Activated CD8-positive, alpha-beta T cell treated with anti-CD3 and anti-CD28 coated beads, Interleukin-2, amount 10 ng/mL, durations not matched to agents 7 days and 5 days (primary cell): Measurements from ENCODE around the gene CTSA. TPM values are rescaled to one million over a fixed set of nuclear protein-coding genes. Genes with fewer than 3 reads are reported as not detected.

Experiments
- ATAC-seq: fragments of 150-1000 bp; cut with Tn5 transposase; one replicate; pipeline ENCODE4 v1.10.0; 2021; ENCODE audit warnings: moderate library complexity
- CTCF ChIA-PET: fragments of 350-600 bp; sonication (Branson Sonifier 250); formaldehyde crosslinking; loops from one replicate; lab custom pipeline; 2021; ENCODE audit warnings: antibody characterized with exemption; lab: Charles Lee
- POLR2A ChIA-PET: fragments of 350-600 bp; sonication (Branson Sonifier 250); formaldehyde crosslinking; loops from one replicate; lab custom pipeline; 2021; ENCODE audit warnings: antibody characterized with exemption; lab: Charles Lee
- DNase-seq: peaks from one replicate; pipeline ENCODE4 v3.0.0-alpha.2; 2020
- H3K27ac Mint-ChIP-seq: one replicate; pipeline ENCODE4 v1.8.0; 2021; ENCODE audit warnings: mild to moderate bottlenecking, mixed read lengths
- H3K27me3 Mint-ChIP-seq: one replicate; pipeline ENCODE4 v1.8.0; 2021; ENCODE audit warnings: low read depth, mixed read lengths
- H3K36me3 Mint-ChIP-seq: one replicate; pipeline ENCODE4 v1.8.0; 2021; ENCODE audit warnings: low read depth, mixed read lengths
- H3K4me1 Mint-ChIP-seq: one replicate; pipeline ENCODE4 v1.8.0; 2021; ENCODE audit warnings: low read depth, mixed read lengths
- H3K4me3 Mint-ChIP-seq: one replicate; pipeline ENCODE4 v1.8.0; 2021; ENCODE audit warnings: mild to moderate bottlenecking, mixed read lengths
- H3K9me3 Mint-ChIP-seq: one replicate; pipeline ENCODE4 v1.8.0; 2022; ENCODE audit warnings: mixed read lengths; ENCODE audit not compliant: insufficient read depth
- total RNA-seq, 2 experiments: library from RNA; stranded (reverse); gene quantifications; one replicate each; pipeline ENCODE4 v1.2.3, GENCODE V29; 2021

The CTSA gene
- total RNA-seq, 2 experiments from 2014 or later, result 63.4 to 64.1 TPM

- Mint-ChIP-seq H3K4me1 (peaks cover 27% of the 10 kb centered on the region), H3K36me3 (peaks cover 47% of the 10 kb centered on the region), H3K27me3 (no peaks in the 10 kb centered on the region), H3K9me3 (no peaks in the 10 kb centered on the region), H3K27ac (no peak overlapping the region), H3K4me3 (no peak overlapping the region)
- DNase-seq (no peak), ATAC-seq (no peak)
- CTCF ChIA-PET, result interaction anchor here (1.3 to 1.4 kb wide), 2 partner anchors 12 to 53 kb away, joined by 3 to 6 read pairs; no protein-coding TSS in a partner anchor
- POLR2A ChIA-PET, result interaction anchor here (1.2 kb wide), 1 partner anchor 82 kb away, joined by 3 read pairs; no protein-coding TSS in a partner anchor
These were observed 38.8 kb upstream of the CTSA start for GRCh38 chr20:45852326-45852725.

GRCh38 chr20:45853484-45853883 lies 37.7 kb upstream of the CTSA start:
- Mint-ChIP-seq H3K4me3 (no peak overlapping the region), H3K36me3 (peaks cover 47% of the 10 kb centered on the region), H3K27ac (no peak overlapping the region), H3K27me3 (no peaks in the 10 kb centered on the region), H3K9me3 (no peaks in the 10 kb centered on the region), H3K4me1 (peaks cover 38% of the 10 kb centered on the region)
- CTCF ChIA-PET, result interaction anchor here (1.3 kb wide), 1 partner anchor 20 kb away, joined by 4 read pairs; the partner anchor contains the start of gene SNX21
- ATAC-seq (no peak), DNase-seq (no peak)
- POLR2A ChIA-PET, result no interaction called here

GRCh38 chr20:45857114-45857881 lies 33.8 kb upstream of the CTSA start, which contains the start of the genes ACOT8 and ZSWIM3:
ACOT8 (minus strand) TSS chr20:45857392; CDS start chr20:45857315, 77 bp downstream.
ZSWIM3 (plus strand) TSS chr20:45857614; CDS start chr20:45857826, 212 bp downstream.
- ChIA-PET POLR2A (interaction anchor here (0.7 to 3.2 kb wide), 15 partner anchors 9 to 231 kb away, joined by 3 to 19 read pairs (median 4); partner anchors contain the start of genes CTSA, NEURL2, PCIF1 and SNX21), CTCF (interaction anchor here (0.9 to 1.9 kb wide), 5 partner anchors 32 to 130 kb away, joined by 3 to 4 read pairs (median 4); no protein-coding TSS in a partner anchor)
- DNase-seq (peak; percentile 99), ATAC-seq (peak; percentile 98)
- Mint-ChIP-seq H3K36me3 (peaks cover 26% of the 10 kb centered on the region), H3K9me3 (no peaks in the 10 kb centered on the region), H3K27ac (peak within 1 kb of the TSS; percentile 100), H3K4me1 (peaks cover 55% of the 10 kb centered on the region), H3K4me3 (peak within 1 kb of the TSS; percentile 98), H3K27me3 (no peaks in the 10 kb centered on the region)

- CTCF ChIA-PET, result interaction anchor here (0.7 to 1.9 kb wide), 4 partner anchors 9 to 112 kb away, joined by 3 to 6 read pairs (median 4); no protein-coding TSS in a partner anchor
- peaks cover 55% of the 10 kb centered on the region for H3K4me1 Mint-ChIP-seq
These were observed 33.3 kb upstream of the CTSA start for GRCh38 chr20:45857882-45858216.

GRCh38 chr20:45859916-45860315 lies 31.2 kb upstream of the CTSA start:
- no peaks in the 10 kb centered on the region for H3K27me3 Mint-ChIP-seq
- peaks cover 7% of the 10 kb centered on the region for H3K36me3 Mint-ChIP-seq

More at GRCh38 chr20:45857882-45858216, 33.3 kb upstream of the CTSA start:
- peak; percentile 69 for DNase-seq
- Mint-ChIP-seq H3K36me3 (peaks cover 24% of the 10 kb centered on the region), H3K27ac (peak overlapping the region; percentile 100), H3K4me3 (peak overlapping the region; percentile 98), H3K27me3 (no peaks in the 10 kb centered on the region), H3K9me3 (no peaks in the 10 kb centered on the region)
- ATAC-seq, result peak; percentile 39
- POLR2A ChIA-PET, result interaction anchor here (0.7 to 3.2 kb wide), 9 partner anchors 13 to 76 kb away, joined by 3 to 19 read pairs (median 5); partner anchors contain the start of genes CTSA, NEURL2, PCIF1 and SNX21

GRCh38 chr20:45860560-45861220 lies 30.4 kb upstream of the CTSA start:
- H3K4me1 Mint-ChIP-seq, result peaks cover 39% of the 10 kb centered on the region
- H3K36me3 Mint-ChIP-seq, result peaks cover 4% of the 10 kb centered on the region
- no peaks in the 10 kb centered on the region for H3K9me3 Mint-ChIP-seq
- H3K27me3 Mint-ChIP-seq, result no peaks in the 10 kb centered on the region
- DNase-seq (no peak), ATAC-seq (no peak)
- no peak overlapping the region for H3K4me3 Mint-ChIP-seq
- ChIA-PET POLR2A (no interaction called here), CTCF (interaction anchor here (1.6 kb wide), 1 partner anchor 62 kb away, joined by 4 read pairs; no protein-coding TSS in a partner anchor)
- no peak overlapping the region for H3K27ac Mint-ChIP-seq

More at GRCh38 chr20:45859916-45860315, 31.2 kb upstream of the CTSA start:
- DNase-seq (no peak), ATAC-seq (no peak)
- Mint-ChIP-seq H3K4me1 (peaks cover 45% of the 10 kb centered on the region), H3K9me3 (no peaks in the 10 kb centered on the region), H3K27ac (no peak overlapping the region), H3K4me3 (no peak overlapping the region)
- POLR2A ChIA-PET, result no interaction called here
- CTCF ChIA-PET, result no interaction called here

DNA sequence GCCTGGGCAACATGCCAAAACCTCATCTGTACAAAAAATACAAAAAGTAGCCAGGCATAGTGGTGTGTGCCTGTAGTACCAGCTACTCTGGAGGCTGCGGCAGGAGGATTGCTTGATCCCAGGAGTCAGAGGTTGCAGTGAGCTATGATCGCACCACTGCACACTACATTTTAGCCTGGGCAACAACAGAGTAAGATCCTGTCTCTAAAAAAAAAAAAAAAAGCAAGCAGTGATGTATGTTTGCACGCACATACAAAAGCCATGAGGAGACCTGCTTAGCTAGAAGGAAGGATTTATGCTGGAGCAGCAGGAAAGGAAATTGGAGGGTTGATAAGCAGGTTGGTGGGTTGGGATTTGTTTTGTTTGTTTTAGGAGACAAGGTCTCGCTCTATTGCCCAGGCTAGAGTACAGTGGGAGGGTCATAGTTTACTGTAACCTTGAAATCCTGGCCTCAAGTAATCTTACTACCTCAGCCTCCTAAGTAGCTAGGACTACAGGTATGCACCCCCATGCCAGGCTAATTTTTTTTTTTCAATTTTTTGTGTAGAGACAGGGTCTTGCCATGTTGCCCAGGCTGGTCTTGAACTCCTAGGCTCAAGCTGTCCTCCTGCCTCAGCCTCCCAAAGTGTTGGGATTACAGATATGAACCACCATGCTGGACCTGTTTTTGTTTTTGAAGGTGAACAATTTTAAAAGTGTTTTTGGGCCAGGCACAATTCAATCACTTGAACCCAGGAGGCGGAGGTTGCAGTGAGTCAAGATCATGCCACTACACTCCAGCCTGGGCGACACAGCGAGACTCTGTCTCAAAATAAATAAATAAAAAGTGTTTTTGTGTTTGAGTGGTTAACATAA lies 29.7 kb upstream of the CTSA start:
- Mint-ChIP-seq H3K36me3 (peaks cover 4% of the 10 kb centered on the region), H3K4me3 (no peak overlapping the region), H3K27ac (no peak overlapping the region), H3K9me3 (no peaks in the 10 kb centered on the region), H3K27me3 (no peaks in the 10 kb centered on the region), H3K4me1 (peaks cover 31% of the 10 kb centered on the region)
- ChIA-PET CTCF (interaction anchor here (1.6 kb wide), 1 partner anchor 62 kb away, joined by 4 read pairs; no protein-coding TSS in a partner anchor), POLR2A (no interaction called here)
- DNase-seq (no peak), ATAC-seq (no peak)

DNA sequence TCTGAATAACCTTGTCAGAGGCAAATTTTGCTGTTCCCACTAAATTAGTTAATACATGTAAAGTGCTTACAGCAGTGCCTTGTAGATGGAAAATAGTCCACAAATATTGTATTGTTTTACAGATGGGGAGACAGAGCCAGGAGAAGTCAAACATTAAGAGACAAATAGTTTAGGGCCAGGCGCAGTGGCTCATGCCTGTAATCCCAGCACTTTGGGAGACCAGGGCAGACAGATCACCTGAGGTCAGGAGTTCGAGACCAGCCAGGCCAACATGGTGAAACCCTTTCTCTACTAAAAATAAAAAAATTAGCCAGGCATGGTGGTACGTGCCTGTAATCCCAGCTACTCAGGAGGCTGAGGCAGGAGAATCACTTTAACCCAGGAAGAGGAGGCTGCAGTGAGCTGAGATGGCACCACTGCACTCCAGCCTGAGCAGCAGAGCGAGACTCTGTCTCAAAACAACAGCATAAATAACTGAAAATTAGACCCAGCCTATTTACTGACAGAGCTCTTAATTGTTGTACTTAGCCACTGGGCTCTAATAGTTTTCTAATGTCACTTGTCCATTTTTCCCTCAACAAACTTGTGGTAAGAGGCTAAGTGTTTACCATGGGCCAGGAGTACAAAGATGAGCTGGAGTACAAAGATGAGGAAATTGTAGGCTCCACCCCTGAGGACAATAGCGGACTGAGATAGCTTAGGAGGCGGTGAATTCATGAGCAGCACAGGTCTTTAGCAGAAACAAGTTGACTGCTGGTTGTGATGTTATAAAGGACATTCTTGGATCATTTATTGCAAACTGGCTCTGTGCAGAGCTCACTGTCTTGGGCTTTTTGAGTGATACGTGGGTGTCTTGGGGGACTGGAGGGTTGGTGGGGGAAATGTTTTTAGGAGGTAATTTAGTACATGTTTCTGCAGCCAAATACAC lies 27.3 kb upstream of the CTSA start:
- Mint-ChIP-seq H3K27me3 (no peaks in the 10 kb centered on the region), H3K4me1 (peaks cover 14% of the 10 kb centered on the region), H3K4me3 (no peak overlapping the region), H3K9me3 (no peaks in the 10 kb centered on the region), H3K27ac (no peak overlapping the region), H3K36me3 (no peaks in the 10 kb centered on the region)
- no peak for DNase-seq
- ATAC-seq, result no peak
- POLR2A ChIA-PET, result interaction anchor here (1.0 kb wide), 1 partner anchor 17 kb away, joined by 6 read pairs; the partner anchor contains the start of gene ZSWIM1
- CTCF ChIA-PET, result interaction anchor here (0.6 to 1.1 kb wide), 2 partner anchors 23 to 27 kb away, joined by 3 read pairs; partner anchors contain the start of genes CTSA, NEURL2 and SPATA25

- Mint-ChIP-seq H3K36me3 (no peaks in the 10 kb centered on the region), H3K9me3 (no peaks in the 10 kb centered on the region), H3K4me1 (no peaks in the 10 kb centered on the region), H3K4me3 (no peak overlapping the region), H3K27ac (no peak overlapping the region), H3K27me3 (no peaks in the 10 kb centered on the region)
- CTCF ChIA-PET, result interaction anchor here (0.7 to 1.3 kb wide), 2 partner anchors 8 to 60 kb away, joined by 3 read pairs; no protein-coding TSS in a partner anchor
- ATAC-seq (no peak), DNase-seq (no peak)
- POLR2A ChIA-PET, result interaction anchor here (0.7 kb wide), 1 partner anchor 54 kb away, joined by 3 read pairs; the partner anchor contains the start of gene UBE2C
These were observed 24.7 kb upstream of the CTSA start for GRCh38 chr20:45866454-45866853.
